ENCODE results near the gene NLGN2. TPM values are rescaled to one million over a fixed set of nuclear protein-coding genes. Genes with fewer than 3 reads are reported as not detected.

Gene NLGN2
- total RNA-seq, 1 experiment from 2014 or later: 76.7 TPM

DNA sequence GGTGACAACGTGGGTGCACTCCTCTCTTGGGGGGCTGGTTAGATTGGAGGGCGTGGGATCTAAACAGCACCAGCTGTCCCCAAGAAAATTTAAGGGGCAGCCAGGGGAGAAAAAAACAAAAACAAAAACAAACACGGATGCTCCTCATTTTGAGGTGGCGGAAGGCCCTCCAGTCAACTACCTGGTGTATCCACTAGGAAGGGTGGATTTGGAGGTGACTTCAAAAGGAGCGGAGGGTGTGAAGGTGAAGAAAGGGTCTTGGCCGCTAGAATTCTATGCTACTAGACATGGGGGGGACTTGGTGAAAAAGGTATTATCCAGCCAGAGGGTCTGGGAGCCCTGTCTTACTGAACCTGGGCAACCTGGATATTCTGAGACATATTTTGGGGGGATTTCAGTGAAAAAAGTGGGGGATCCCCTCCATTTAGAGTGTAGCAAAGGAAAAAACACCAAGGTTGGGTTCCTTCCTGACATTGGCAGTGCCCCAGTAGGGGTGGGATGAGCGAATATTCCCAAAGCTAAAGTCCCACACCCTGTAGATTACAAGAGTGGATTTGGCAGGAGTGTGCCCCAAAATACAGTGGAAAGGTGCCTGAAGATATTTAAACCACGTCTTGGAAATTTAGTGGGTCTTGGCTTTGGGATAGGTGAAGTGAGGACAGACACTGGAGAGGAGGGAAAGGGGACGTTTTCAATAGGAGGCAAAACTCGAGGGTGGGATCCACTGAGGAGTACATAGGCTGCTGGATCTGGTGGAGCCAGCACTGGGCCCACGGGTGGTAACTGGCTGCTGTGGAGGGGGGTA, 31.2 kb downstream of the NLGN2 start:
- H3K4me1 Mint-ChIP-seq: peaks cover 31% of the 10 kb centered on the region
- H3K36me3 Mint-ChIP-seq: no peaks in the 10 kb centered on the region; the same call in 1 of the 2 replicates
- no peaks in the 10 kb centered on the region for H3K9me3 Mint-ChIP-seq
- peak overlapping the region; percentile 26; the same call in 1 of the 2 replicates for H3K27ac Mint-ChIP-seq
- ChIA-PET POLR2A (interaction anchor here (0.9 to 4.0 kb wide), 6 partner anchors 22 to 122 kb away, joined by 3 to 38 read pairs (median 3); partner anchors contain the start of genes POLR2A, SLC35G6, TMEM256 and ZBTB4), CTCF (interaction anchor here (0.9 to 4.7 kb wide), 13 partner anchors 8 to 122 kb away, joined by 3 to 69 read pairs (median 12); partner anchors contain the start of genes ACAP1, KCTD11, NEURL4 and PLSCR3)
- DNase-seq (ENCODE audit: low spot score): no peak
- peak overlapping the region; percentile 90 for H3K4me3 Mint-ChIP-seq
- no peak for ATAC-seq
- TF ChIP-seq OVOL2 (CRISPR knock-in tag; IDR thresholded peaks at IDR 0.05; ENCODE audit: borderline replicate concordance): no peak
- TF ChIP-seq, protein P1, sequence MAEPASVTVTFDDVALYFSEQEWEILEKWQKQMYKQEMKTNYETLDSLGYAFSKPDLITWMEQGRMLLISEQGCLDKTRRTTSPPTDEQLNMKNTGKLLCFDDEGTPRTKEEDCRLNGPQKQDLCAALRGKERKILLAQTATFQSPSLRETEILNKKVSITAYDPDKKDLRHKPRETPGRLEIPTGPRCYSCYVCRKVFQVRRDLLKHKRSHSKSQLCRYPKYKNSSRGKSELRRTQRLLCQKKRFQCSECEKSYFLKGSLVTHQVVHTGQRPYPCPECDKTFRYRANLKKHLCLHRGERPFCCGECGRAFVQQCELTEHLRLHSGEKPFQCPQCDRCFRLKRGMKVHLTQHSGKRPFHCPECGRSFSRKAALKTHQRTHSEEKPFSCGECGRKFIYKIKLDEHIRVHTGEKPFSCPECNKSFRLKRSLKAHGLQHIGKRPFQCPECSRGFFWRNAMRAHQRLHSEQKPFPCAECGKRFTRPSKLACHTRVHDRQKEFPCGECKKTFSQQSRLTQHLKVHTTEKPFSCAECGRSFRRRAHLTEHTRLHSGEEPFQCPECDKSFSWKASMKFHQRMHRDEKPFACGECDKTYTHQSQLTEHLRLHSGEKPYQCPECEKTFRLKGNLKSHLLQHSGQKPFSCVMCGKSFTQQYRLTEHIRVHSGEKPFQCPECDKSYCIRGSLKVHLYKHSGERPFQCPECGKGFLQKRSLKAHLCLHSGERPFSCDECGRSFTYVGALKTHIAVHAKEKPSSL (CRISPR knock-in tag; conservative IDR thresholded peaks at IDR 0.05): no peak
- no peak for TF ChIP-seq FOXJ3 (CRISPR knock-in tag; IDR thresholded peaks at IDR 0.05; ENCODE audit: borderline replicate concordance)
- TF ChIP-seq SMAD4 (CRISPR knock-in tag; IDR thresholded peaks at IDR 0.05): no peak
- TF ChIP-seq ZNF396 (CRISPR knock-in tag; IDR thresholded peaks at IDR 0.05; ENCODE audit: borderline replicate concordance): no peak
- no peak for TF ChIP-seq EMX1 (CRISPR knock-in tag; IDR thresholded peaks at IDR 0.05)
- no peak for TF ChIP-seq KAT7 (CRISPR knock-in tag; IDR thresholded peaks at IDR 0.05; ENCODE audit: borderline replicate concordance)
- no peak for TF ChIP-seq ZMAT4 (CRISPR knock-in tag; IDR thresholded peaks at IDR 0.05)
- TF ChIP-seq, protein P2, sequence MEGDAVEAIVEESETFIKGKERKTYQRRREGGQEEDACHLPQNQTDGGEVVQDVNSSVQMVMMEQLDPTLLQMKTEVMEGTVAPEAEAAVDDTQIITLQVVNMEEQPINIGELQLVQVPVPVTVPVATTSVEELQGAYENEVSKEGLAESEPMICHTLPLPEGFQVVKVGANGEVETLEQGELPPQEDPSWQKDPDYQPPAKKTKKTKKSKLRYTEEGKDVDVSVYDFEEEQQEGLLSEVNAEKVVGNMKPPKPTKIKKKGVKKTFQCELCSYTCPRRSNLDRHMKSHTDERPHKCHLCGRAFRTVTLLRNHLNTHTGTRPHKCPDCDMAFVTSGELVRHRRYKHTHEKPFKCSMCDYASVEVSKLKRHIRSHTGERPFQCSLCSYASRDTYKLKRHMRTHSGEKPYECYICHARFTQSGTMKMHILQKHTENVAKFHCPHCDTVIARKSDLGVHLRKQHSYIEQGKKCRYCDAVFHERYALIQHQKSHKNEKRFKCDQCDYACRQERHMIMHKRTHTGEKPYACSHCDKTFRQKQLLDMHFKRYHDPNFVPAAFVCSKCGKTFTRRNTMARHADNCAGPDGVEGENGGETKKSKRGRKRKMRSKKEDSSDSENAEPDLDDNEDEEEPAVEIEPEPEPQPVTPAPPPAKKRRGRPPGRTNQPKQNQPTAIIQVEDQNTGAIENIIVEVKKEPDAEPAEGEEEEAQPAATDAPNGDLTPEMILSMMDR (IDR thresholded peaks at IDR 0.05): no peak
- TF ChIP-seq GTF2I (CRISPR knock-in tag; conservative IDR thresholded peaks at IDR 0.05): no peak
- TF ChIP-seq ZNF423 (CRISPR knock-in tag; IDR thresholded peaks at IDR 0.05): no peak
- no peak for TF ChIP-seq TCF7 (CRISPR knock-in tag; IDR thresholded peaks at IDR 0.05; ENCODE audit: low read depth)
- TF ChIP-seq ZNF317 (CRISPR knock-in tag; IDR thresholded peaks at IDR 0.05; ENCODE audit: borderline replicate concordance, low read depth): no peak
- TF ChIP-seq NFE2L1 (CRISPR knock-in tag; IDR thresholded peaks at IDR 0.05): no peak
- TF ChIP-seq MXD4 (CRISPR knock-in tag; IDR thresholded peaks at IDR 0.05; ENCODE audit: borderline replicate concordance): no peak
- TF ChIP-seq RORB (CRISPR knock-in tag; IDR thresholded peaks at IDR 0.05): no peak
- H3K27me3 Mint-ChIP-seq (ENCODE audit: low read depth): peaks cover 30% of the 10 kb centered on the region

- ATAC-seq (no peak), DNase-seq (ENCODE audit: low spot score) (no peak)
- no peaks in the 10 kb centered on the region; the same call in 1 of the 2 replicates for H3K36me3 Mint-ChIP-seq
- CTCF ChIA-PET: interaction anchor here (2.5 to 3.8 kb wide), 5 partner anchors 40 to 121 kb away, joined by 5 to 21 read pairs (median 13); partner anchors contain the start of genes PLSCR3, TMEM95, TNFSF13 and ZBTB4
- POLR2A ChIA-PET: interaction anchor here (0.6 to 2.4 kb wide), 3 partner anchors 13 to 45 kb away, joined by 3 to 15 read pairs (median 9); partner anchors contain the start of gene POLR2A
- peak within 1 kb of the TSS; percentile 98 for H3K27ac Mint-ChIP-seq
- H3K27me3 Mint-ChIP-seq (ENCODE audit: low read depth): peaks cover 34% of the 10 kb centered on the region
- peak within 1 kb of the TSS; percentile 97 for H3K4me3 Mint-ChIP-seq
- H3K4me1 Mint-ChIP-seq: peaks cover 37% of the 10 kb centered on the region
- no peaks in the 10 kb centered on the region for H3K9me3 Mint-ChIP-seq
- TF ChIP-seq TEAD1 (CRISPR knock-in tag; IDR thresholded peaks at IDR 0.05) (no peak), IRF2 (CRISPR knock-in tag; IDR thresholded peaks at IDR 0.05; ENCODE audit: borderline replicate concordance, low read depth) (no peak), CREM (CRISPR knock-in tag; IDR thresholded peaks at IDR 0.05) (no peak), ZNF263 (CRISPR knock-in tag; IDR thresholded peaks at IDR 0.05; ENCODE audit: low read depth) (no peak), AFF4 (CRISPR knock-in tag; IDR thresholded peaks at IDR 0.05; ENCODE audit: borderline replicate concordance) (no peak), ATF1 (CRISPR knock-in tag; IDR thresholded peaks at IDR 0.05) (no peak), PRRX2 (CRISPR knock-in tag; IDR thresholded peaks at IDR 0.05) (no peak), ZNF317 (CRISPR knock-in tag; IDR thresholded peaks at IDR 0.05; ENCODE audit: borderline replicate concordance, low read depth) (no peak), HMGA2 (CRISPR knock-in tag; IDR thresholded peaks at IDR 0.05) (no peak), NFATC4 (CRISPR knock-in tag; IDR thresholded peaks at IDR 0.05) (no peak)
- TF ChIP-seq, protein P3, sequence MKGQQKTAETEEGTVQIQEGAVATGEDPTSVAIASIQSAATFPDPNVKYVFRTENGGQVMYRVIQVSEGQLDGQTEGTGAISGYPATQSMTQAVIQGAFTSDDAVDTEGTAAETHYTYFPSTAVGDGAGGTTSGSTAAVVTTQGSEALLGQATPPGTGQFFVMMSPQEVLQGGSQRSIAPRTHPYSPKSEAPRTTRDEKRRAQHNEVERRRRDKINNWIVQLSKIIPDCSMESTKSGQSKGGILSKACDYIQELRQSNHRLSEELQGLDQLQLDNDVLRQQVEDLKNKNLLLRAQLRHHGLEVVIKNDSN (CRISPR knock-in tag; IDR thresholded peaks at IDR 0.05): no peak
Measured at GRCh38 chr17:7439462-7440112, 31.9 kb downstream of the NLGN2 start, which contains the start of gene FGF11. FGF11 (plus strand) TSS chr17:7439512; CDS start chr17:7439621, 109 bp downstream.

All from WTC11 (cell line).